DMS 273 (cell line): ENCODE measurements around the gene CNTNAP2.
"Not testable (repeated sequence)": the region's sequence is repeated elsewhere in the genome, so short reads cannot be mapped to it uniquely, and the experiment has no call there.

ENCODE experiments used
- DNase-seq: peaks from one replicate; lab custom pipeline; 2025; ENCODE audit not compliant: unreplicated experiment; lab: John Stamatoyannopoulos, UW

Gene CNTNAP2

GRCh38 chr7:148395990-148396716 lies 2279.6 kb downstream of the CNTNAP2 start:
- no peak for DNase-seq

GRCh38 chr7:148397056-148397455 lies 2280.5 kb downstream of the CNTNAP2 start:
- no peak for DNase-seq

- DNase-seq = no peak
Observed at GRCh38 chr7:148397551-148397950, 2280.9 kb downstream of the CNTNAP2 start.

GRCh38 chr7:148397985-148398384 lies 2281.4 kb downstream of the CNTNAP2 start:
- DNase-seq = no peak

GRCh38 chr7:148398844-148399365 lies 2282.3 kb downstream of the CNTNAP2 start:
- DNase-seq = no peak

- no peak for DNase-seq
Observed at GRCh38 chr7:148400101-148400500, 2283.5 kb downstream of the CNTNAP2 start.

GRCh38 chr7:148402159-148402558 lies 2285.6 kb downstream of the CNTNAP2 start:
- peak; percentile 55 for DNase-seq

GRCh38 chr7:148403466-148403993 lies 2286.9 kb downstream of the CNTNAP2 start:
- DNase-seq = no peak

GRCh38 chr7:148408307-148408706 lies 2291.7 kb downstream of the CNTNAP2 start:
- DNase-seq = no peak

GRCh38 chr7:148410905-148411304 lies 2294.3 kb downstream of the CNTNAP2 start:
- DNase-seq = no peak

- DNase-seq = no peak
Observed at GRCh38 chr7:148412691-148413090, 2296.1 kb downstream of the CNTNAP2 start.

GRCh38 chr7:148419856-148420832 lies 2303.5 kb downstream of the CNTNAP2 start:
- no peak for DNase-seq

- no peak for DNase-seq
Observed at GRCh38 chr7:148422030-148422429, 2305.4 kb downstream of the CNTNAP2 start.

GRCh38 chr7:148426393-148426792 lies 2309.8 kb downstream of the CNTNAP2 start:
- DNase-seq = not testable (repeated sequence)

- DNase-seq = not testable (repeated sequence)
Observed at GRCh38 chr7:148430690-148431089, 2314.1 kb downstream of the CNTNAP2 start.

- peak; percentile 56 for DNase-seq
Observed at GRCh38 chr7:148433521-148434180, 2317.1 kb downstream of the CNTNAP2 start.

- DNase-seq = peak; percentile 65
Observed at GRCh38 chr7:148434181-148434757, 2317.7 kb downstream of the CNTNAP2 start.

- DNase-seq = no peak
Observed at GRCh38 chr7:148434887-148435286, 2318.3 kb downstream of the CNTNAP2 start.

- DNase-seq = no peak
Observed at GRCh38 chr7:148435715-148436114, 2319.1 kb downstream of the CNTNAP2 start.

- DNase-seq = no peak
Observed at GRCh38 chr7:148436135-148436534, 2319.5 kb downstream of the CNTNAP2 start.
